Ishikawa (cell line): ENCODE data around the gene TBC1D22A.

Source experiments
- CEBPB ChIP-seq: IDR thresholded peaks from 2 replicates; pipeline ENCODE4 v1.6.1; 2012
- CREB1 ChIP-seq: IDR thresholded peaks from 2 replicates; pipeline ENCODE4 v1.6.1; 2012; ENCODE audit warnings: low read depth
- EGR1 ChIP-seq: IDR thresholded peaks from 2 replicates; pipeline ENCODE4 v1.6.1; 2012
- EP300 ChIP-seq: IDR thresholded peaks from 2 replicates; pipeline ENCODE4 v1.6.1; 2012; ENCODE audit warnings: borderline replicate concordance
- FOXM1 ChIP-seq: IDR thresholded peaks from 2 replicates; pipeline ENCODE4 v1.6.1; 2012; ENCODE audit warnings: low read depth, borderline replicate concordance
- NFIC ChIP-seq: IDR thresholded peaks from 2 replicates; pipeline ENCODE4 v1.6.1; 2012
- RAD21 ChIP-seq: IDR thresholded peaks from 2 replicates; pipeline ENCODE4 v1.6.1; 2012; ENCODE audit warnings: low read depth
- TAF1 ChIP-seq: IDR thresholded peaks from 2 replicates; pipeline ENCODE4 v1.6.1; 2012; ENCODE audit warnings: low read depth, mild to moderate bottlenecking
- TCF12 ChIP-seq: IDR thresholded peaks from 2 replicates; pipeline ENCODE4 v1.6.1; 2012; ENCODE audit warnings: low read depth
- TEAD4 ChIP-seq: IDR thresholded peaks from 2 replicates; pipeline ENCODE4 v1.6.1; 2012
- USF1 ChIP-seq: IDR thresholded peaks from 2 replicates; pipeline ENCODE4 v1.6.1; 2012
- YY1 ChIP-seq: IDR thresholded peaks from 2 replicates; pipeline ENCODE4 v1.6.1; 2012; ENCODE audit warnings: low read depth
- ZBTB7A ChIP-seq: IDR thresholded peaks from 2 replicates; pipeline ENCODE4 v1.6.1; 2012; ENCODE audit warnings: low read depth
- TF ChIP-seq, protein P1 (sequence below): IDR thresholded peaks from 2 replicates; pipeline ENCODE4 v1.6.1; 2012; ENCODE audit warnings: low read depth, mild to moderate bottlenecking
- TF ChIP-seq, protein P2 (sequence below): IDR thresholded peaks from 2 replicates; pipeline ENCODE4 v1.6.1; 2012

The TBC1D22A gene

GRCh38 chr22:47074105-47074504, 311.7 kb downstream of the TBC1D22A start:
- no peak for TF ChIP-seq CEBPB
- TF ChIP-seq, protein P1, sequence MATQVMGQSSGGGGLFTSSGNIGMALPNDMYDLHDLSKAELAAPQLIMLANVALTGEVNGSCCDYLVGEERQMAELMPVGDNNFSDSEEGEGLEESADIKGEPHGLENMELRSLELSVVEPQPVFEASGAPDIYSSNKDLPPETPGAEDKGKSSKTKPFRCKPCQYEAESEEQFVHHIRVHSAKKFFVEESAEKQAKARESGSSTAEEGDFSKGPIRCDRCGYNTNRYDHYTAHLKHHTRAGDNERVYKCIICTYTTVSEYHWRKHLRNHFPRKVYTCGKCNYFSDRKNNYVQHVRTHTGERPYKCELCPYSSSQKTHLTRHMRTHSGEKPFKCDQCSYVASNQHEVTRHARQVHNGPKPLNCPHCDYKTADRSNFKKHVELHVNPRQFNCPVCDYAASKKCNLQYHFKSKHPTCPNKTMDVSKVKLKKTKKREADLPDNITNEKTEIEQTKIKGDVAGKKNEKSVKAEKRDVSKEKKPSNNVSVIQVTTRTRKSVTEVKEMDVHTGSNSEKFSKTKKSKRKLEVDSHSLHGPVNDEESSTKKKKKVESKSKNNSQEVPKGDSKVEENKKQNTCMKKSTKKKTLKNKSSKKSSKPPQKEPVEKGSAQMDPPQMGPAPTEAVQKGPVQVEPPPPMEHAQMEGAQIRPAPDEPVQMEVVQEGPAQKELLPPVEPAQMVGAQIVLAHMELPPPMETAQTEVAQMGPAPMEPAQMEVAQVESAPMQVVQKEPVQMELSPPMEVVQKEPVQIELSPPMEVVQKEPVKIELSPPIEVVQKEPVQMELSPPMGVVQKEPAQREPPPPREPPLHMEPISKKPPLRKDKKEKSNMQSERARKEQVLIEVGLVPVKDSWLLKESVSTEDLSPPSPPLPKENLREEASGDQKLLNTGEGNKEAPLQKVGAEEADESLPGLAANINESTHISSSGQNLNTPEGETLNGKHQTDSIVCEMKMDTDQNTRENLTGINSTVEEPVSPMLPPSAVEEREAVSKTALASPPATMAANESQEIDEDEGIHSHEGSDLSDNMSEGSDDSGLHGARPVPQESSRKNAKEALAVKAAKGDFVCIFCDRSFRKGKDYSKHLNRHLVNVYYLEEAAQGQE, result no peak
- TF ChIP-seq NFIC, result no peak
- no peak for TF ChIP-seq CREB1
- TF ChIP-seq EP300, result no peak
- TF ChIP-seq TEAD4, result no peak
- TF ChIP-seq RAD21, result no peak
- no peak for TF ChIP-seq FOXM1
- no peak for TF ChIP-seq USF1
- no peak for TF ChIP-seq ZBTB7A
- TF ChIP-seq TCF12, result no peak
- no peak for TF ChIP-seq TAF1
- TF ChIP-seq, protein P2, sequence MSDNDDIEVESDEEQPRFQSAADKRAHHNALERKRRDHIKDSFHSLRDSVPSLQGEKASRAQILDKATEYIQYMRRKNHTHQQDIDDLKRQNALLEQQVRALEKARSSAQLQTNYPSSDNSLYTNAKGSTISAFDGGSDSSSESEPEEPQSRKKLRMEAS, result no peak
- TF ChIP-seq YY1, result no peak
- no peak for TF ChIP-seq EGR1

- no peak for TF ChIP-seq EGR1
- TF ChIP-seq USF1, result no peak
- no peak for TF ChIP-seq NFIC
- no peak for TF ChIP-seq ZBTB7A
- TF ChIP-seq, protein P1, result no peak
- TF ChIP-seq EP300, result no peak
- no peak for TF ChIP-seq CEBPB
- TF ChIP-seq, protein P2, result no peak
- TF ChIP-seq CREB1, result no peak
- no peak for TF ChIP-seq RAD21
- TF ChIP-seq YY1, result no peak
- TF ChIP-seq FOXM1, result no peak
- TF ChIP-seq TAF1, result no peak
- TF ChIP-seq TEAD4, result no peak
- TF ChIP-seq TCF12, result no peak
These were observed 313.1 kb downstream of the TBC1D22A start for GRCh38 chr22:47075568-47075967.

DNA sequence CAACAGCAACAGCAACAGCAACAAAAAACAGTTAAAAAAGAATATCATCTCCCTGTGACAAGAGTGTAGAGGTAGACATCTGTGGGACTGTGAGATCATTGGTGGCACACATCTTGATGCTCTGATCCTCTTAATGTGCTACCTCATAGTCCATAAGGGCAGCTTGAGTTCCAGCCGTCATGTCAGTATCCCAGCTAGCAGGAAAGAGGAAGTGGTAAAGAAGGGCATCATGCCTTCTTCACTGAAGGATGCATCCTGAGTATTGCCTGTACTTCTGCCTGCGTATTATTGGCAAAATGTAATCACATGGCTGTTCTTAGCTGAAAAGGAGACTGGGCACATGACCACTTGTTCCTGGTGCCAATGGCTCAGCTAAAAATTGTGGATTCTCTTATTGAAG, 314.3 kb downstream of the TBC1D22A start:
- TF ChIP-seq TAF1 (no peak), CEBPB (no peak), FOXM1 (no peak), USF1 (no peak), TEAD4 (no peak), CREB1 (no peak), NFIC (no peak), ZBTB7A (no peak), RAD21 (no peak)
- TF ChIP-seq, protein P2, result no peak

GRCh38 chr22:47080100-47080499, 317.6 kb downstream of the TBC1D22A start:
- TF ChIP-seq RAD21, result no peak
- no peak for TF ChIP-seq EGR1
- TF ChIP-seq EP300, result no peak
- no peak for TF ChIP-seq YY1
- TF ChIP-seq USF1, result no peak
- no peak for TF ChIP-seq CEBPB
- TF ChIP-seq NFIC, result no peak
- TF ChIP-seq ZBTB7A, result no peak
- no peak for TF ChIP-seq TAF1
- no peak for TF ChIP-seq FOXM1
- TF ChIP-seq, protein P2, result no peak
- TF ChIP-seq, protein P1, result no peak
- no peak for TF ChIP-seq CREB1
- TF ChIP-seq TEAD4, result no peak
- TF ChIP-seq TCF12, result no peak
